Myocyte (in vitro differentiated cells): Measurements from ENCODE around the gene TMEM130. TPM values are rescaled to one million over a fixed set of nuclear protein-coding genes. Genes with fewer than 3 reads are reported as not detected.

ENCODE experiments used
- DNase-seq: peaks from one replicate; pipeline ENCODE4 v3.0.0-alpha.2; 2012; ENCODE audit warnings: low read depth
- microRNA-seq: library from miRNA; unstranded; fragments of <30 nt; microRNA quantifications from one replicate; pipeline ENCODE4, GENCODE V29; 2016
- total RNA-seq: library from RNA; depleted of rRNA; stranded (reverse); fragments of >200 nt; gene quantifications from 2 replicates; pipeline ENCODE4 v1.2.3, GENCODE V29; 2014

The TMEM130 gene
- total RNA-seq, 1 donor from 2014 or later: not detected

DNA sequence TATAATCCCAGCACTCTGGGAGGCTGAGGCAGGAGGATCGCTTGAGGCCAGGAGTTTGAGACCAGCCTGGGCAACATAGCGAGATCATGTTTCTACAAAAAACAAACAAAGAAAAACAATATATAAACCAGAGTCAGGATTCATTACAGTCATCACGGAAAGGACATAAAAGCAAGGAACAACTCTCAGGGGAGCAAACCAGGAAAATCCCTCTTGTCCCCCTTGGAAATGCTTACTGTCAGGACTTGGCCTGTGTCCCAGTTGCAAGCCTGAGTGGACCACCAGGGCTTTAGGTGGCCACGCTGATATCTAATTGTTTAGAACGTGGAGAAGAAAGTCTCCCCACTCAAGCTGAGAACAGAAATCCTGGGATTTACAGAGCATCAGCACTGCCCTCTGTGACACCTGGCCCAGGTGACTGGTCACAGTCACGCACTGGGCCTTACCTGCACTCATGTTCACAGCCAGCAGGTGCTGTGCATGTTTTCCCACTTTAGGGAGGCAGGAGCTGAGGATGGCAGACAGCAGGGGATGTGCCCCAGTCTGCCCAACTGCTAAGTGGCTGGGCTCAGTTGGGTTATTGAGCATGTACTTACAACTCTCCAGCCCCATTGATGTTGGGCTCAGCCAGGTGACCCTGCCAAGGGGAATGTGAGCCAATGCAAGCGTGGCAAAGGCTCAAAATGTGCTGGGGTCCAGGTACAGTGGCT, 60.9 kb downstream of the TMEM130 start:
- DNase-seq: no peak

DNA sequence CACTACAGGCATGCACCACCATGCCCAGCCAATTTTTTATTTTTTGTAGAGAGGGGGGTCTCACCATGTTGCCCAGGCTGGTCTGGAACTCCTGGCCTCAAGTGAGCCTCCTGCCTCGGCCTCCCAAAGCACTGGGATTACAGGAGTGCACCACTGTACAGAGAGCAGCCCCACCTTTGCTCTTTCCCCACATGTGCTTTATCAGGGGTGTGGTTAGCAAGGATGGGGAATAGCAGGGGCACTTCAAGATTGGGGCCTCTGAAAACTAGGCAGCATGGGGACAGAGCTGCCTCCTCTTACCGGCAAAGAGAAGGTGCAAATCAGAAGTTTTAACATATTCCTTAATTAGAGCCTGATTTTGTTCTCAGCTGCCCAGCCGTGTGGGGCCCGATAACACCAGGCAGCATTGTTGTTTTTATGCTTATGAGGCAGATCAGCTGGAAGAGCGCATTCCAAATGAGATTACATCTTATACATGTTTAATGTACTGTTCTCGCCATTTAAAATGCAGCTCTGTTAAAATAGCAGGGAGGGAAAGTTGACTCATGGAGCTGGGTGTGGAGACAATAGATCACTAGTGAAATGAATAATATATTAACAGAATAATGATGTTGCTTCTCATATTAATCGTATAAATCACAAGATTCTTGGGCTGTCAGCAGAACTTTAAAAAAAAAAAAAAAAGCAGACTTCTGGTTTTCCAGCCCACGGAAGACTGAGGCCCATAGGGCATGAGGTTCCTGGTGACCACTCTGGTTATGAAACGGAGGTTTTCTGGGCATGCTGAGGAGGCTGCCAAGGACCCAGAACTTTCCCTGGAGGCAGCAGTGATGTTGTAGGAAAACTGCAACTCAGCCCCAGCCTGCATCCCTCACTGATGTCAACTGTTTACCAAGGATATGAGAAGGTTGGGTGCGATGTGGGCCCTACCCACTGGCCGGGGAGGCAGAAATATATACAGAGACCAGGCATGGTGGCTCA, 62.5 kb downstream of the TMEM130 start:
- no peak for DNase-seq

DNA sequence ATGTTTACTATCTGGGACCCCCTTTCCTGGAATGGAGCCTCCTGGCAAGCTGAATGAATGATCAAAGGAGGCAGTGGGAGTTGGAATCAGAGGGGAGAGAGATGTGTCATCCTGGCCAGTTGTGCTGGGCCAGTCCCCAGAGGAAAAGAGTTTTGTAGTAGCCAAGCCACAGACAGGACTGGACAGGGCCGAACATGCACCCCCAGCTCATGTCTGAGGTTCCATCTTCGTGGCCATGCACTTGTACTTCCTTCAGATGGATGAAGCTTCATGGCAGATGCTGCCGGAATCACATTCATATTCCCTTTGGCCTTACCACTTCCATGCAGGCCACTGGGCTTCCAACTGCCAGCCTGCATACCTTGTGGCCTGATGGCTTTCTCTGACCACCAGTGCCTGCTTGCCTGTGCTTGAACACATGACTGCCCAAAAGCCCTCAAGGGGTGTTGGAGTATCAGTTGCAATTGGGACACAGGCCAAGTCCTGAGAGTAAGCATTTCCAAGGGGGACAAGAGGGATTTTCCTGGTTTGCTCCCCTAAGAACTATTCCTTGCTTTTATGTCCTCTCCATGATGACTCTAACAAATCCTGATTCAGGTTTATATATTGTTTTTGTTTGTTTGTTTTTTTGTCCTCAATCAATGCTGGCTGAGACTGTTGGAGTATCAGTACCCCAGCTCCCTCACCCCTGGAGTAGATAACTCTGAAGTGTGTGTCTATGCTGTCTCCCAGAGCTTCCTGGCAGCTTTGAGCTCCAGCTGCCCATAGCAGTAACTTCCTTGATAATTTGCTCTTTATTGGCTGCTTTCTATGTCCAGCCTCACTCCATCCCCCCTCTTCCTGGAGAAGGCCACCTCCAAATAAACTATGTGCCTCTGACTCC, 63.6 kb downstream of the TMEM130 start:
- peak; percentile 97 for DNase-seq

DNA sequence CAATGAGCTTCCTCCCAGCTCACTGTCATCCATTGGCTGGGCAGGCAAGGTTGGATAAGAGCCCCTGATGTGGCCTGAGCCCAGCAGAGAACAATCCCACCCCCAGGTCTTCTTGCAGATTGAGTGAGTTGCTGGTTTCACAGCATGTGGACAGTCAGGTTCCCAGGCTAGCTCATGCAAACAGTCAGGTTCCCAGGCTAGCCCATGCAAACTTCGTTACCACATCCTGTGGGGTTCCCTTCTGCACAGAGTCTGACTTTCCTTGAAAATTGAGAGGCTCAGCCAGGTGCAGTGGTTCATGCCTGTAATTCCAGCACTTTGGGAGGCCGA, 67.1 kb downstream of the TMEM130 start:
- no peak for DNase-seq

DNA sequence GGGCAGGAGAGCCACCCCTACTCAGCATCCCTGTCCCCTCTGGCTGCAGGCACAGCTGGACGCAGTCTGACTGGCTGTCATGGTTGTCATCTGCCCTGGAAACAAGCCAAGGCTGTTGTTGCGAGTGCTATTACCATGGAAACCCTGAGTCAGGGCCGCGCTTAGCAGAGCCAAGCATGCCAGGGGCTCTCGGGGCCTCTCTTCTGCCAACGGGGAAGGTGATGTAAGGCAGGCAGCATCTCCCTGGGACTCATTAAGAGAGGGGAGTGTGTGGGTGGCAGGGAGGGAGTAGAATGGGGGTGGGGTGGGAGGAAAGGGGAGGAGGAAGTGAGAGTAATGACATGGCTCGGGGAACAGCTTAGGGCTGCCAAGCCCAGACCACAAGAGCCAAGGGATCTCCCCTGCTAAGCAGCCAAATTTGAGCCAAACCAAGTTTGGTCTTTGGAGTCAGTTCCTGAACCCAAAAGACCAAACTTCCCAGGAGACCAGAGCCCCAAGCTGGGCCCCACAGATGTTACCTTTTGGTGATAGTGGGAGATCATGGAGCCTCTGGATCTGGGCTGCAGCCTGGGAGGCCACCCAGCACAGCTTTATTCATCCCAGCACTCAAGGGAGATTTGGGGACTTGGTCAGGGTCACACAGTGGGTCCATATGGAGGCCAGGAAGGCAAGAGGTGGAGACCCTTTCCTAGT, 67.6 kb downstream of the TMEM130 start:
- peak; percentile 81 for DNase-seq

DNA sequence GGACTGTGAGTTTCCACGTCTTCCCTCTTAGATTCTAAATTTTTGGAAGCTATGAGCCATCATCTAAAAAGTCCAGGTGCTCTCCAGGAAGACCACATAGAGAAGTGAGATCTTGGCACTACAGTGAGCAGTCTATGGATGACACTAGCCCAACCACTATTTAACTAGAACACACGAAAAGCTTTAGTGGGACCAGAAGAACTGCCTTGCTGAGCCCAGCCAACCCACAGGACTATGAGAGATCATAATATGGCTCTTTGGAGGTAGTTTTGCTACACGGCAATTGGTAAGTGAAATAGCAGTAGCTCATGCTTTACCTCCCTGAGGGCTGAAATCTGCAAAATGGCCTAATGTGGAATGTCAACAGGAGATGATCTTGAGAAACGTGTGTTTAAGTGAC, 68.8 kb downstream of the TMEM130 start:
- DNase-seq: no peak

DNA sequence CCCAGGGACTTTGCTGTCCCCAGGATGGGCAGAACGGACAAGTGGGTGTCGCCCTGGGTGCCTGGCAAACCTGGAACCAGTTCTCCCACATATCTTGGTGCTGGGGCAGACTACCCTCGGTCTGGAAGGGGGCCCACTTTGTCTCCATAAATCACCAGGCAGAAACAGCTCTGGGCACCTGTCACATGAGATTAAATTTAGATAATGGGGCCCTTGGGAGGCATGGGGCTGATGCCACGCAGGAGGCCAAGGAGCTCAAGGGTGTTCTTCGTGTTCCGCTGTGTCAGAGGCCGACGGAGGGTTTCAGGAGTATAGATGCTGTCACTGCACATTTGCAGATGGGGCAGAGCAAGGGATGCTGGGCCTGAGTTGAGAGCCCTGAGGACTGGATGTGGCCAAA, 72.7 kb downstream of the TMEM130 start:
- DNase-seq: peak; percentile 85

Small RNAs within 50 kb of the gene (microRNA-seq; reads per million reads assigned to microRNA genes)
- 0.65 reads per million for gene MIR3609

Other genes with a start within 250 kb of the TMEM130 start
- gene TRRAP, start 8.5 kb upstream of the TMEM130 start, total RNA-seq: 24.0 and 24.1 TPM in 2 replicates